ENCODE measurements around the gene ZNF3. TPM values are rescaled to one million over a fixed set of nuclear protein-coding genes. Genes with fewer than 3 reads are reported as not detected.

Gene ZNF3
- polyA plus RNA-seq, 2 of the 4 experiments (the other 2 are of a cell fraction) = 22.5 to 30.2 TPM

DNA sequence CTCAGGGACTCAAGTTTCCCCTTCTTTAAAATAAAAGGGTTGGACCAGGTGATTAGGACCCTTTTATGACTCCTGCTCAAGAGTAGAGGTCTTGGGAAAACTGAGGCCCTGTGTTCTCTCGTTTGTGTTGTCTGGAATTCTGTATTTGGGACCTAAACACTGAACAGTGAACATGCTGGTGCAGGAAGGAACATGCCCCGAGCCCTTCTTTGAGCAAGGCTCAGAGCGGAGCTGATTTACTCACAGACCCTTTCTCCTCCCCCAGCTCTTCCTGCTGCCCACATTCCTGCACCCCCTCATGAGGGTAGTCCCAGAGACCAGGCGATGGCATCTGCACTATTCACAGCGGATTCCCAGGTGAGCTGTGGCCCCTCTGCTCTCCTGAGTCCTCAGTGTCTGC is 51.9 kb downstream of the ZNF3 start:
- Histone ChIP-seq H3K4me3 (no peak overlapping the region), H3K9me3 (peaks cover 25% of the 10 kb centered on the region), H3K27ac (no peak overlapping the region), H3K4me1 (peaks cover 2% of the 10 kb centered on the region; the same call in 2 of the 3 replicates), H3K4me2 (no peak overlapping the region)
- WGBS (ENCODE audit: missing lambda C conversion rate) = 91% methylated on average over 5 of the region's 5 CpGs
- DNase-seq (ENCODE audit: low read depth in 1 of 2, low spot score in 1 of 2) = no peak
- no peak for FAIRE-seq
- TF ChIP-seq MYC (IDR thresholded peaks at IDR 0.05; ENCODE audit: borderline replicate concordance, low read length) (no peak), PHF8 (IDR thresholded peaks at IDR 0.05; ENCODE audit: borderline replicate concordance, low read depth) (no peak), FOSB (CRISPR knock-in tag; IDR thresholded peaks at IDR 0.05) (no peak), HEYL (CRISPR knock-in tag; IDR thresholded peaks at IDR 0.05) (no peak), SMC3 (IDR thresholded peaks at IDR 0.05) (no peak), NR3C1 (IDR thresholded peaks at IDR 0.05) (no peak), HDAC2 (IDR thresholded peaks at IDR 0.05) (no peak), KDM1A (IDR thresholded peaks at IDR 0.05; ENCODE audit: low read depth) (no peak), NPAS2 (CRISPR knock-in tag; IDR thresholded peaks at IDR 0.05; ENCODE audit: borderline replicate concordance) (no peak), MAZ (IDR thresholded peaks at IDR 0.05; ENCODE audit: borderline replicate concordance, low read depth, low read length) (no peak), RAD21 (conservative IDR thresholded peaks at IDR 0.05 in 1 of 2, IDR thresholded peaks at IDR 0.05 in 1 of 2) (no peak)
- TF ChIP-seq, protein P1, sequence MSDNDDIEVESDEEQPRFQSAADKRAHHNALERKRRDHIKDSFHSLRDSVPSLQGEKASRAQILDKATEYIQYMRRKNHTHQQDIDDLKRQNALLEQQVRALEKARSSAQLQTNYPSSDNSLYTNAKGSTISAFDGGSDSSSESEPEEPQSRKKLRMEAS (IDR thresholded peaks at IDR 0.05) = no peak
- TF ChIP-seq, protein P2, sequence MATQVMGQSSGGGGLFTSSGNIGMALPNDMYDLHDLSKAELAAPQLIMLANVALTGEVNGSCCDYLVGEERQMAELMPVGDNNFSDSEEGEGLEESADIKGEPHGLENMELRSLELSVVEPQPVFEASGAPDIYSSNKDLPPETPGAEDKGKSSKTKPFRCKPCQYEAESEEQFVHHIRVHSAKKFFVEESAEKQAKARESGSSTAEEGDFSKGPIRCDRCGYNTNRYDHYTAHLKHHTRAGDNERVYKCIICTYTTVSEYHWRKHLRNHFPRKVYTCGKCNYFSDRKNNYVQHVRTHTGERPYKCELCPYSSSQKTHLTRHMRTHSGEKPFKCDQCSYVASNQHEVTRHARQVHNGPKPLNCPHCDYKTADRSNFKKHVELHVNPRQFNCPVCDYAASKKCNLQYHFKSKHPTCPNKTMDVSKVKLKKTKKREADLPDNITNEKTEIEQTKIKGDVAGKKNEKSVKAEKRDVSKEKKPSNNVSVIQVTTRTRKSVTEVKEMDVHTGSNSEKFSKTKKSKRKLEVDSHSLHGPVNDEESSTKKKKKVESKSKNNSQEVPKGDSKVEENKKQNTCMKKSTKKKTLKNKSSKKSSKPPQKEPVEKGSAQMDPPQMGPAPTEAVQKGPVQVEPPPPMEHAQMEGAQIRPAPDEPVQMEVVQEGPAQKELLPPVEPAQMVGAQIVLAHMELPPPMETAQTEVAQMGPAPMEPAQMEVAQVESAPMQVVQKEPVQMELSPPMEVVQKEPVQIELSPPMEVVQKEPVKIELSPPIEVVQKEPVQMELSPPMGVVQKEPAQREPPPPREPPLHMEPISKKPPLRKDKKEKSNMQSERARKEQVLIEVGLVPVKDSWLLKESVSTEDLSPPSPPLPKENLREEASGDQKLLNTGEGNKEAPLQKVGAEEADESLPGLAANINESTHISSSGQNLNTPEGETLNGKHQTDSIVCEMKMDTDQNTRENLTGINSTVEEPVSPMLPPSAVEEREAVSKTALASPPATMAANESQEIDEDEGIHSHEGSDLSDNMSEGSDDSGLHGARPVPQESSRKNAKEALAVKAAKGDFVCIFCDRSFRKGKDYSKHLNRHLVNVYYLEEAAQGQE (IDR thresholded peaks at IDR 0.05) = no peak
- TF ChIP-seq, protein P3, sequence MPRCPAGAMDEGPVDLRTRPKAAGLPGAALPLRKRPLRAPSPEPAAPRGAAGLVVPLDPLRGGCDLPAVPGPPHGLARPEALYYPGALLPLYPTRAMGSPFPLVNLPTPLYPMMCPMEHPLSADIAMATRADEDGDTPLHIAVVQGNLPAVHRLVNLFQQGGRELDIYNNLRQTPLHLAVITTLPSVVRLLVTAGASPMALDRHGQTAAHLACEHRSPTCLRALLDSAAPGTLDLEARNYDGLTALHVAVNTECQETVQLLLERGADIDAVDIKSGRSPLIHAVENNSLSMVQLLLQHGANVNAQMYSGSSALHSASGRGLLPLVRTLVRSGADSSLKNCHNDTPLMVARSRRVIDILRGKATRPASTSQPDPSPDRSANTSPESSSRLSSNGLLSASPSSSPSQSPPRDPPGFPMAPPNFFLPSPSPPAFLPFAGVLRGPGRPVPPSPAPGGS (IDR thresholded peaks at IDR 0.05) = no peak
- TF ChIP-seq, protein P4, sequence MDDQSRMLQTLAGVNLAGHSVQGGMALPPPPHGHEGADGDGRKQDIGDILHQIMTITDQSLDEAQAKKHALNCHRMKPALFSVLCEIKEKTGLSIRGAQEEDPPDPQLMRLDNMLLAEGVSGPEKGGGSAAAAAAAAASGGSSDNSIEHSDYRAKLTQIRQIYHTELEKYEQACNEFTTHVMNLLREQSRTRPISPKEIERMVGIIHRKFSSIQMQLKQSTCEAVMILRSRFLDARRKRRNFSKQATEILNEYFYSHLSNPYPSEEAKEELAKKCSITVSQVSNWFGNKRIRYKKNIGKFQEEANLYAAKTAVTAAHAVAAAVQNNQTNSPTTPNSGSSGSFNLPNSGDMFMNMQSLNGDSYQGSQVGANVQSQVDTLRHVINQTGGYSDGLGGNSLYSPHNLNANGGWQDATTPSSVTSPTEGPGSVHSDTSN (IDR thresholded peaks at IDR 0.05) = no peak
- TF ChIP-seq, protein P5, sequence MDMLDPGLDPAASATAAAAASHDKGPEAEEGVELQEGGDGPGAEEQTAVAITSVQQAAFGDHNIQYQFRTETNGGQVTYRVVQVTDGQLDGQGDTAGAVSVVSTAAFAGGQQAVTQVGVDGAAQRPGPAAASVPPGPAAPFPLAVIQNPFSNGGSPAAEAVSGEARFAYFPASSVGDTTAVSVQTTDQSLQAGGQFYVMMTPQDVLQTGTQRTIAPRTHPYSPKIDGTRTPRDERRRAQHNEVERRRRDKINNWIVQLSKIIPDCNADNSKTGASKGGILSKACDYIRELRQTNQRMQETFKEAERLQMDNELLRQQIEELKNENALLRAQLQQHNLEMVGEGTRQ (IDR thresholded peaks at IDR 0.05) = no peak
- TF ChIP-seq, protein P6, sequence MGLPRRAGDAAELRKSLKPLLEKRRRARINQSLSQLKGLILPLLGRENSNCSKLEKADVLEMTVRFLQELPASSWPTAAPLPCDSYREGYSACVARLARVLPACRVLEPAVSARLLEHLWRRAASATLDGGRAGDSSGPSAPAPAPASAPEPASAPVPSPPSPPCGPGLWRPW (IDR thresholded peaks at IDR 0.05) = no peak
- no peak for ATAC-seq
- ChIA-PET POLR2A (interaction anchor here (0.5 kb wide), 1 partner anchor 373 kb away, joined by 3 read pairs; no protein-coding TSS in a partner anchor), CTCF (interaction anchor here (0.6 to 2.2 kb wide), 6 partner anchors 8 to 60 kb away, joined by 3 to 14 read pairs (median 3); no protein-coding TSS in a partner anchor)

DNA sequence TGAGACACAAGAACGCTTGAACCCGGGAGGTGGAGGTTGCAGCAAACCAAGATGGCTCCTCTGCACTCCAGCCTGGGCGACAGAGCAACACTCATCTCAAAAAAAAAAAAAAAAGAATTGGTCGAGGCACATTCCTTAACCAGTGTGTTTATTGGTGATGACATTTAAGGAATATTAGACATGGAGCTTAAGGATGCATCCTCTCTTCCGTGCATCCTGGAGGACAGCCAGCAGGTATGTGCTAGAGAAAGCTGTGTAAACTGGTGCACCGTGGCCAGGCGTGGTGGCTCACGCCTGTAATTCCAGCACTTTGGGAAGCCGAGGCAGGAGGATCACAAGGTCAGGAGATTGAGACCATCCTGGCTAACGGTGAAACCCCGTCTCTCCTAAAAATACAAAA is 54.3 kb downstream of the ZNF3 start:
- CTCF ChIA-PET = interaction anchor here (1.1 kb wide), 1 partner anchor 26 kb away, joined by 3 read pairs; no protein-coding TSS in a partner anchor
- FAIRE-seq = no peak

More for the DNA sequence above, 54.3 kb downstream of the ZNF3 start:
- Histone ChIP-seq H3K4me1 (no peaks in the 10 kb centered on the region), H3K4me3 (no peak overlapping the region), H3K27ac (no peak overlapping the region), H3K9me3 (peaks cover 4% of the 10 kb centered on the region; the same call in 2 of the 3 replicates), H3K4me2 (no peak overlapping the region)
- ATAC-seq = no peak
- WGBS (ENCODE audit: missing lambda C conversion rate) = 86% methylated on average over 11 of the region's 11 CpGs
- POLR2A ChIA-PET = no interaction called here
- DNase-seq (ENCODE audit: low read depth in 1 of 2, low spot score in 1 of 2) = no peak
- TF ChIP-seq, protein P5 (IDR thresholded peaks at IDR 0.05) = no peak

All from A549 (cell line).